A549 (cell line): Measurements from ENCODE around the gene EDNRB.

Source experiments
- CBX8 ChIP-seq: fragments of 200-600 bp; sonication (generic); IDR thresholded peaks from 2 replicates; pipeline ENCODE4 v1.6.1; 2016
- CHD4 ChIP-seq: fragments of 200-600 bp; sonication (generic); IDR thresholded peaks from 2 replicates; pipeline ENCODE4 v1.6.1; 2016; ENCODE audit warnings: antibody characterized with exemption, mild to moderate bottlenecking, borderline replicate concordance
- MAZ ChIP-seq: fragments of 150-350 bp; IDR thresholded peaks from 2 replicates; pipeline ENCODE4 v1.6.1; 2014; ENCODE audit warnings: antibody characterized with exemption, low read depth, low read length, borderline replicate concordance
- POLR2A ChIP-seq: IDR thresholded peaks from 2 replicates; pipeline ENCODE4 v1.6.1; 2012; ENCODE audit warnings: mild to moderate bottlenecking, low read length
- RFX5 ChIP-seq: fragments of 450-650 bp; IDR thresholded peaks from 2 replicates; pipeline ENCODE4 v1.7.1; 2014; ENCODE audit warnings: antibody characterized with exemption, mild to moderate bottlenecking, moderate library complexity
- TF ChIP-seq, protein P1 (sequence below): fragments of >200 bp; sonication (Bioruptor Twin); formaldehyde crosslinking; IDR thresholded peaks from 3 replicates; pipeline ENCODE4 v1.5.1; 2016
- TF ChIP-seq, protein P2 (sequence below): IDR thresholded peaks from 2 replicates; pipeline ENCODE4 v1.6.1; 2012
- TF ChIP-seq, protein P3 (sequence below): fragments of 450-650 bp; IDR thresholded peaks from 2 replicates; pipeline ENCODE4 v1.6.1; 2014; ENCODE audit warnings: antibody characterized with exemption
- TF ChIP-seq, protein P4 (sequence below): fragments of 250-450 bp; sonication (Bioruptor Pico); IDR thresholded peaks from 2 replicates; pipeline ENCODE4 v1.5.0; 2021; ENCODE audit warnings: mild to moderate bottlenecking, moderate library complexity, borderline replicate concordance

DNA sequence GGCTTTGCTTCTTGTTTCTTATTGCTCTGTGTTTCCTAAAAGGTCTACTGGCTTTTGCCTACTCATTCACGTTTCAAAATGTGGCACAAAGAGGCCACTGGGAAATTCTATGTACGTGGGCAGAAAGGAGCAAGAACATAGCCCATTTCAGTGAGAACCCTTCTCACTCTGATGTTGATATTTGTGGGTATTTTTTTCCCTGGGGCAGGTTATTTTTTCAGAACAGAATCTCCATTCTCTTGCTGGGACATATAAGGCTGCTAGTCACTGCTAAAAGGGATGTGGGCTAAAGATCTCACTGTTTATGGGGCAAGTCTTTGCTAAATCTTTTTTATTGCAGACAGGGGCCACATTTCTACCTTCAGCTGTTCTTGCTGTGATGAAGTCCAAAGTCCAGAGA lies 27.1 kb downstream of the EDNRB start:
- TF ChIP-seq MAZ: no peak
- no peak for TF ChIP-seq POLR2A
- TF ChIP-seq, protein P1, sequence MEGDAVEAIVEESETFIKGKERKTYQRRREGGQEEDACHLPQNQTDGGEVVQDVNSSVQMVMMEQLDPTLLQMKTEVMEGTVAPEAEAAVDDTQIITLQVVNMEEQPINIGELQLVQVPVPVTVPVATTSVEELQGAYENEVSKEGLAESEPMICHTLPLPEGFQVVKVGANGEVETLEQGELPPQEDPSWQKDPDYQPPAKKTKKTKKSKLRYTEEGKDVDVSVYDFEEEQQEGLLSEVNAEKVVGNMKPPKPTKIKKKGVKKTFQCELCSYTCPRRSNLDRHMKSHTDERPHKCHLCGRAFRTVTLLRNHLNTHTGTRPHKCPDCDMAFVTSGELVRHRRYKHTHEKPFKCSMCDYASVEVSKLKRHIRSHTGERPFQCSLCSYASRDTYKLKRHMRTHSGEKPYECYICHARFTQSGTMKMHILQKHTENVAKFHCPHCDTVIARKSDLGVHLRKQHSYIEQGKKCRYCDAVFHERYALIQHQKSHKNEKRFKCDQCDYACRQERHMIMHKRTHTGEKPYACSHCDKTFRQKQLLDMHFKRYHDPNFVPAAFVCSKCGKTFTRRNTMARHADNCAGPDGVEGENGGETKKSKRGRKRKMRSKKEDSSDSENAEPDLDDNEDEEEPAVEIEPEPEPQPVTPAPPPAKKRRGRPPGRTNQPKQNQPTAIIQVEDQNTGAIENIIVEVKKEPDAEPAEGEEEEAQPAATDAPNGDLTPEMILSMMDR: no peak
- TF ChIP-seq CBX8: no peak
- TF ChIP-seq, protein P2, sequence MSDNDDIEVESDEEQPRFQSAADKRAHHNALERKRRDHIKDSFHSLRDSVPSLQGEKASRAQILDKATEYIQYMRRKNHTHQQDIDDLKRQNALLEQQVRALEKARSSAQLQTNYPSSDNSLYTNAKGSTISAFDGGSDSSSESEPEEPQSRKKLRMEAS: no peak
- TF ChIP-seq RFX5: no peak
- no peak for TF ChIP-seq CHD4
- TF ChIP-seq, protein P3, sequence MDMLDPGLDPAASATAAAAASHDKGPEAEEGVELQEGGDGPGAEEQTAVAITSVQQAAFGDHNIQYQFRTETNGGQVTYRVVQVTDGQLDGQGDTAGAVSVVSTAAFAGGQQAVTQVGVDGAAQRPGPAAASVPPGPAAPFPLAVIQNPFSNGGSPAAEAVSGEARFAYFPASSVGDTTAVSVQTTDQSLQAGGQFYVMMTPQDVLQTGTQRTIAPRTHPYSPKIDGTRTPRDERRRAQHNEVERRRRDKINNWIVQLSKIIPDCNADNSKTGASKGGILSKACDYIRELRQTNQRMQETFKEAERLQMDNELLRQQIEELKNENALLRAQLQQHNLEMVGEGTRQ: no peak
- TF ChIP-seq, protein P4, sequence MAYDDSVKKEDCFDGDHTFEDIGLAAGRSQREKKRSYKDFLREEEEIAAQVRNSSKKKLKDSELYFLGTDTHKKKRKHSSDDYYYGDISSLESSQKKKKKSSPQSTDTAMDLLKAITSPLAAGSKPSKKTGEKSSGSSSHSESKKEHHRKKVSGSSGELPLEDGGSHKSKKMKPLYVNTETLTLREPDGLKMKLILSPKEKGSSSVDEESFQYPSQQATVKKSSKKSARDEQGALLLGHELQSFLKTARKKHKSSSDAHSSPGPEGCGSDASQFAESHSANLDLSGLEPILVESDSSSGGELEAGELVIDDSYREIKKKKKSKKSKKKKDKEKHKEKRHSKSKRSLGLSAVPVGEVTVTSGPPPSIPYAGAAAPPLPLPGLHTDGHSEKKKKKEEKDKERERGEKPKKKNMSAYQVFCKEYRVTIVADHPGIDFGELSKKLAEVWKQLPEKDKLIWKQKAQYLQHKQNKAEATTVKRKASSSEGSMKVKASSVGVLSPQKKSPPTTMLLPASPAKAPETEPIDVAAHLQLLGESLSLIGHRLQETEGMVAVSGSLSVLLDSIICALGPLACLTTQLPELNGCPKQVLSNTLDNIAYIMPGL (CRISPR knock-in tag): no peak
